Suprapubic skin (tissue), 4 donors: ENCODE data around the gene PAK6.

Source experiments
- CTCF ChIP-seq, 2 donors: fragments of 200-600 bp in 1 of 2; fragments of 450-650 bp in 1 of 2; sonication (generic) in 1 of 2; IDR thresholded peaks; one replicate each; pipeline ENCODE4 v1.5.1; 2016 to 2019; ENCODE audit warnings: antibody characterized with exemption in 2 of 2, mild to moderate bottlenecking in 1 of 2, moderate library complexity in 1 of 2
- EP300 ChIP-seq: sonication (generic); formaldehyde crosslinking; IDR thresholded peaks from one replicate; pipeline ENCODE4 v1.6.1; 2017; ENCODE audit warnings: antibody characterized with exemption
- POLR2A ChIP-seq, 2 donors: fragments of 450-650 bp; IDR thresholded peaks; one replicate each; pipeline ENCODE4 v1.6.1; 2017; ENCODE audit warnings: antibody characterized with exemption in 2 of 2, mild to moderate bottlenecking in 2 of 2, moderate library complexity in 2 of 2
- POLR2AphosphoS5 ChIP-seq, 3 donors: sonication (generic); formaldehyde crosslinking; IDR thresholded peaks; one replicate each; pipeline ENCODE4 v1.6.1; 2017; ENCODE audit warnings: antibody characterized with exemption in 3 of 3

- TF ChIP-seq EP300, result no peak
- TF ChIP-seq CTCF (IDR thresholded peaks at IDR 0.05), result no peak
- no peak for TF ChIP-seq POLR2AphosphoS5 (IDR thresholded peaks at IDR 0.05)
- TF ChIP-seq POLR2A (IDR thresholded peaks at IDR 0.05), result no peak
Observed at GRCh38 chr15:40250771-40251483, 12.1 kb downstream of the PAK6 start.
